ENCODE results near the gene SLC11A2.

GRCh38 chr12:51033457-51034089 is 7.4 kb upstream of the SLC11A2 start:
- TF ChIP-seq POLR2AphosphoS5 (IDR thresholded peaks at IDR 0.05; ENCODE audit: low read depth, low read length) (no peak), SIN3A (IDR thresholded peaks at IDR 0.05; ENCODE audit: borderline replicate concordance, insufficient read depth, low read length) (no peak)
